Activated T-helper 17 cell treated with anti-CD3 and anti-CD28 coated beads, Interleukin-2, amount 50 U/mL, for 72 hours (primary cell): ENCODE measurements around the gene LPAR4. TPM values are rescaled to one million over a fixed set of nuclear protein-coding genes. Genes with fewer than 3 reads are reported as not detected.

Experiments
- ATAC-seq: fragments of 150-1000 bp; cut with Tn5 transposase; replicated peaks from 2 replicates; pipeline ENCODE4 v1.10.0; 2021; ENCODE audit warnings: mild to moderate bottlenecking, moderate library complexity
- H3K27ac Mint-ChIP-seq: one replicate; pipeline ENCODE4 v1.8.0; 2022; ENCODE audit warnings: mixed read lengths
- H3K27me3 Mint-ChIP-seq: one replicate; pipeline ENCODE4 v1.8.0; 2022; ENCODE audit warnings: mixed read lengths
- H3K36me3 Mint-ChIP-seq: one replicate; pipeline ENCODE4 v1.8.0; 2022; ENCODE audit warnings: low read depth, mild to moderate bottlenecking, mixed read lengths
- H3K4me1 Mint-ChIP-seq: one replicate; pipeline ENCODE4 v1.8.0; 2022; ENCODE audit warnings: mixed read lengths
- H3K4me3 Mint-ChIP-seq: one replicate; pipeline ENCODE4 v1.8.0; 2022; ENCODE audit warnings: mild to moderate bottlenecking, mixed read lengths
- H3K9me3 Mint-ChIP-seq: one replicate; pipeline ENCODE4 v1.8.0; 2022; ENCODE audit warnings: mixed read lengths
- total RNA-seq, 2 donors: library from RNA; stranded (reverse); gene quantifications; one replicate each; pipeline ENCODE4 v1.2.3, GENCODE V29; 2022

Gene LPAR4, protein sequence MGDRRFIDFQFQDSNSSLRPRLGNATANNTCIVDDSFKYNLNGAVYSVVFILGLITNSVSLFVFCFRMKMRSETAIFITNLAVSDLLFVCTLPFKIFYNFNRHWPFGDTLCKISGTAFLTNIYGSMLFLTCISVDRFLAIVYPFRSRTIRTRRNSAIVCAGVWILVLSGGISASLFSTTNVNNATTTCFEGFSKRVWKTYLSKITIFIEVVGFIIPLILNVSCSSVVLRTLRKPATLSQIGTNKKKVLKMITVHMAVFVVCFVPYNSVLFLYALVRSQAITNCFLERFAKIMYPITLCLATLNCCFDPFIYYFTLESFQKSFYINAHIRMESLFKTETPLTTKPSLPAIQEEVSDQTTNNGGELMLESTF
- total RNA-seq = not detected

GRCh38 chrX:78747489-78747888, at the start of gene LPAR4:
Gene LPAR4 (plus strand): TSS chrX:78747720. CDS start chrX:78754870, 7,150 bp downstream.
- H3K9me3 Mint-ChIP-seq = no peaks in the 10 kb centered on the region
- H3K36me3 Mint-ChIP-seq = no peaks in the 10 kb centered on the region
- no peaks in the 10 kb centered on the region for H3K27me3 Mint-ChIP-seq

GRCh38 chrX:78706071-78706470, 41.4 kb upstream of the LPAR4 start:
- H3K9me3 Mint-ChIP-seq = no peaks in the 10 kb centered on the region
- H3K4me1 Mint-ChIP-seq = no peaks in the 10 kb centered on the region
- H3K4me3 Mint-ChIP-seq = no peak overlapping the region
- no peaks in the 10 kb centered on the region for H3K36me3 Mint-ChIP-seq
- H3K27me3 Mint-ChIP-seq = no peaks in the 10 kb centered on the region
- H3K27ac Mint-ChIP-seq = no peak overlapping the region
- no peak for ATAC-seq

More at GRCh38 chrX:78747489-78747888, at the start of gene LPAR4:
- Mint-ChIP-seq H3K4me3 (no peak within 1 kb of the TSS), H3K27ac (no peak within 1 kb of the TSS), H3K4me1 (no peaks in the 10 kb centered on the region)
- ATAC-seq = no peak

DNA sequence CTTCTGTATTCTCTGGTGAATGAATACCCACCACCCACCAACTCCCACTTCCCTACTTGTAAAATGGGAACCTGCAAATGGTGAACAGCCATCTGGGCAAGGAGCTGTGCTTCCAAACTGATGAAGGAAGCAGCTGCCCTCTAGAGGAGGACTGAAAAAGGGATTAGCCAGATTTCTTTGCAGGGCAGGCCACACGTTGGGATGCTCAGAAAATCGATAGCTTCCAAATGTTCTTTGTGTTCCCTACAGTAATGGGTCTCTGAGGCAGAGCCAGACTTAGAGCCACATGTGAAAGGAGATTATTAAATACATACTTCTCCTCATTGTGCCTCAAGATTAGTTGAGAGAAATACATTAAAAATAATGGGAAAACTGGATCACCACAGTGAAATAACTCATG, 39.3 kb upstream of the LPAR4 start:
- H3K36me3 Mint-ChIP-seq = no peaks in the 10 kb centered on the region
- no peak overlapping the region for H3K4me3 Mint-ChIP-seq
- no peaks in the 10 kb centered on the region for H3K9me3 Mint-ChIP-seq
- H3K27me3 Mint-ChIP-seq = no peaks in the 10 kb centered on the region
- no peak overlapping the region for H3K27ac Mint-ChIP-seq
- H3K4me1 Mint-ChIP-seq = no peaks in the 10 kb centered on the region
- no peak for ATAC-seq

GRCh38 chrX:78708816-78709215, 38.7 kb upstream of the LPAR4 start:
- Mint-ChIP-seq H3K9me3 (no peaks in the 10 kb centered on the region), H3K4me1 (no peaks in the 10 kb centered on the region)

DNA sequence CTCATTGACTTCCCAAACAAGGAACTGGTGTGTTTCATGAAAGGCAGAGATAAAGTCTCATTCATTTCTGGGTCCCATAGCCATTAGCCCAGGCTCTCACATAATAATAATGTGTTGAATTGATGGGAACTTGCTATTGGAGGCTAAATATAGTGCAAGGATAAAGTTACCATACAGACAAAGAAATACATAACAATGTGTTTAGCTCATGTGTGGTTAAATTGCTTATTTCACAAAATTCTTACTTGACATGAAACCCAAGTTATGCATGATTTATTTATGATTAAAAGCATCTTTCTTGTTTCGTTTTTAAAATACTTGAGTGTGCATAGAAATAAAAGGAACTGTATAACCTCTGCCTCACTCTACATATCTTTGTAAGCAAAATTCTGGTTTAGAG, 37.3 kb upstream of the LPAR4 start:
- no peaks in the 10 kb centered on the region for H3K27me3 Mint-ChIP-seq
- no peaks in the 10 kb centered on the region for H3K4me1 Mint-ChIP-seq
- H3K9me3 Mint-ChIP-seq = no peaks in the 10 kb centered on the region
- no peaks in the 10 kb centered on the region for H3K36me3 Mint-ChIP-seq
- ATAC-seq = no peak
- H3K4me3 Mint-ChIP-seq = no peak overlapping the region
- no peak overlapping the region for H3K27ac Mint-ChIP-seq

More at GRCh38 chrX:78708816-78709215, 38.7 kb upstream of the LPAR4 start:
- Mint-ChIP-seq H3K4me3 (no peak overlapping the region), H3K27me3 (no peaks in the 10 kb centered on the region), H3K27ac (no peak overlapping the region), H3K36me3 (no peaks in the 10 kb centered on the region)
- ATAC-seq = no peak

- Mint-ChIP-seq H3K9me3 (no peaks in the 10 kb centered on the region), H3K36me3 (no peaks in the 10 kb centered on the region), H3K4me3 (no peak overlapping the region), H3K27me3 (no peaks in the 10 kb centered on the region), H3K27ac (no peak overlapping the region), H3K4me1 (no peaks in the 10 kb centered on the region)
- ATAC-seq = no peak
Measured at GRCh38 chrX:78712336-78712735, 35.2 kb upstream of the LPAR4 start.

GRCh38 chrX:78725287-78725686, 22.2 kb upstream of the LPAR4 start:
- H3K27ac Mint-ChIP-seq = no peak overlapping the region
- H3K9me3 Mint-ChIP-seq = peaks cover 5% of the 10 kb centered on the region
- no peak overlapping the region for H3K4me3 Mint-ChIP-seq
- ATAC-seq = no peak
- no peaks in the 10 kb centered on the region for H3K4me1 Mint-ChIP-seq
- no peaks in the 10 kb centered on the region for H3K36me3 Mint-ChIP-seq
- H3K27me3 Mint-ChIP-seq = no peaks in the 10 kb centered on the region

GRCh38 chrX:78746496-78746895, 1.0 kb upstream of the LPAR4 start:
- ATAC-seq = no peak
- no peaks in the 10 kb centered on the region for H3K36me3 Mint-ChIP-seq
- H3K27me3 Mint-ChIP-seq = no peaks in the 10 kb centered on the region
- no peaks in the 10 kb centered on the region for H3K9me3 Mint-ChIP-seq
- H3K4me3 Mint-ChIP-seq = no peak overlapping the region
- H3K27ac Mint-ChIP-seq = no peak overlapping the region
- no peaks in the 10 kb centered on the region for H3K4me1 Mint-ChIP-seq

GRCh38 chrX:78747971-78748370, 451 bp downstream of the LPAR4 start:
- Mint-ChIP-seq H3K27me3 (no peaks in the 10 kb centered on the region), H3K4me3 (no peak overlapping the region), H3K4me1 (no peaks in the 10 kb centered on the region), H3K27ac (no peak overlapping the region), H3K36me3 (no peaks in the 10 kb centered on the region), H3K9me3 (no peaks in the 10 kb centered on the region)
- ATAC-seq = no peak

GRCh38 chrX:78748846-78749245, 1.3 kb downstream of the LPAR4 start:
- no peak for ATAC-seq
- no peaks in the 10 kb centered on the region for H3K27me3 Mint-ChIP-seq
- H3K4me1 Mint-ChIP-seq = no peaks in the 10 kb centered on the region
- no peaks in the 10 kb centered on the region for H3K36me3 Mint-ChIP-seq
- H3K27ac Mint-ChIP-seq = no peak overlapping the region
- no peak overlapping the region for H3K4me3 Mint-ChIP-seq
- H3K9me3 Mint-ChIP-seq = no peaks in the 10 kb centered on the region

DNA sequence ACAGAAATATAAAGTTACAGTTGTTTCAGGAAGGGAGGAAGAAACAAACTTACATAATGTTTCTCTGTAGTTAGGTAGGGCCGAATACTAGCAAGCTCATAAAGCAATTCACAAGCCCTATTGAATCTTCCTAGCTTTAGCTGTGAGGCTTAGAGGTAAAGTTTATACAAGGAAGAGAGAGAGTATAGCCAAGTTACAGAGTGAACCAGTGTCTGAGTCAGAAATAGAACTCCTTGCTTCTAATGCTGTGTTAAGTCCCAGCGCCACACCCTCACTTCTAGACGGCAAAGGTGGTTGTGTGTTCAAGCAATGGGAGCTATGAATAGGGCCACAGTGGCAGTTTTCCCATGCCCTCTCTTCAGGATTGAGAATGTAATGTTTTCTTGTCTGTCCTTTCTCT, 6.1 kb downstream of the LPAR4 start:
- Mint-ChIP-seq H3K9me3 (no peaks in the 10 kb centered on the region), H3K27ac (no peak overlapping the region), H3K27me3 (no peaks in the 10 kb centered on the region), H3K4me1 (no peaks in the 10 kb centered on the region), H3K4me3 (no peak overlapping the region), H3K36me3 (no peaks in the 10 kb centered on the region)
- no peak for ATAC-seq

- Mint-ChIP-seq H3K27me3 (no peaks in the 10 kb centered on the region), H3K9me3 (no peaks in the 10 kb centered on the region), H3K4me3 (no peak overlapping the region), H3K36me3 (no peaks in the 10 kb centered on the region), H3K4me1 (no peaks in the 10 kb centered on the region), H3K27ac (no peak overlapping the region)
- no peak for ATAC-seq
Measured at GRCh38 chrX:78754917-78755316, 7.4 kb downstream of the LPAR4 start.

DNA sequence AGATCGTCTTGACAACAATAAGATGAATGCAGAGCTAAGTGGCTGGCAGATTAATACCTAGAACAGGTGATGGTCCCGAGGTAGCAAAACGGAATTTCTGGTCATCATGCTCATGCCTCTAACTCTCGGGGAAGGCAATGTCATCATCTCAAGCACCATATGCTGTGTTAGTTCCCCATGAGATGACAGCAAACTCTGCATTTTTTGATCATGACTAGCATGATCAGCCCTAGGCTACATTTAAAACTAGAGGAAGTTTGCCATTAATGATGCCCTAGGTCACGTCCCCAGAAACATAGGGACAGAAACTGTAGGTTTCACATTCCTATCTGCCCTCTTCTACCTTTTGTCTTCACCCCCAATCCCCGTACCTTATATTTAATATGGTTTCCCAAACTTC, 11.6 kb downstream of the LPAR4 start:
- ATAC-seq = no peak
- Mint-ChIP-seq H3K4me3 (no peak overlapping the region), H3K36me3 (no peaks in the 10 kb centered on the region)

GRCh38 chrX:78769101-78769755, 21.7 kb downstream of the LPAR4 start:
- H3K4me1 Mint-ChIP-seq = no peaks in the 10 kb centered on the region
- H3K27me3 Mint-ChIP-seq = no peaks in the 10 kb centered on the region
- H3K27ac Mint-ChIP-seq = no peak overlapping the region
- no peaks in the 10 kb centered on the region for H3K9me3 Mint-ChIP-seq
- H3K36me3 Mint-ChIP-seq = no peaks in the 10 kb centered on the region
- no peak for ATAC-seq
- no peak overlapping the region for H3K4me3 Mint-ChIP-seq

More for the DNA sequence above, 11.6 kb downstream of the LPAR4 start:
- Mint-ChIP-seq H3K9me3 (no peaks in the 10 kb centered on the region), H3K27ac (no peak overlapping the region), H3K27me3 (no peaks in the 10 kb centered on the region), H3K4me1 (no peaks in the 10 kb centered on the region)

DNA sequence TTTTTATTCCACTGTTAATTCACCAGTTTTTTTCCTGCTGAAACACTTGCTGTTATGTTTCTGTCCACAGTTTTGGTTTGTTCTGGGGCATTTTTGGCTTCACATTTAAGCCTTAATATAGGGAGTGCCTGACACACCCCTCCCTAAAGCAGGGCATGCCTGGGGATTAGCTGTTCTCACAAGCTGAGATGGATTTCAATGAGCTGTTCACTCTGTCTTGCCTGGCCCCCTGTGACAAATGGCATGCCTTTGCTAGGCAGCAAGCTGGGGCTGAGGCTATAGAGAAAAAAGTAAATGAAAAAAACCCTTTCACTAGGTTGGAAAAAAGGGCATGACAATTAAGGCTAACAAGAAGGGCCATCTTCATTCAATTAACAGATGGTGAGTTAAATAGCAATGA, 22.4 kb downstream of the LPAR4 start:
- Mint-ChIP-seq H3K36me3 (no peaks in the 10 kb centered on the region), H3K4me1 (no peaks in the 10 kb centered on the region), H3K27me3 (no peaks in the 10 kb centered on the region), H3K27ac (no peak overlapping the region), H3K9me3 (no peaks in the 10 kb centered on the region), H3K4me3 (no peak overlapping the region)
- no peak for ATAC-seq
